Spleen (tissue), 11 donors: Measurements from ENCODE around the gene RNF121. TPM values are rescaled to one million over a fixed set of nuclear protein-coding genes. Genes with fewer than 3 reads are reported as not detected.

Experiments
- DNase-seq: peaks from one replicate; pipeline ENCODE4 v3.0.0-alpha.2; 2020
- H3K27ac ChIP-seq, 8 donors: fragments of 200-600 bp; sonication (generic) in 7 of 8; 1 replicate in 4 of 8; 2 replicates in 4 of 8; pipeline versions ENCODE4 v1.5.0 to v1.8.0; 2016 to 2021; ENCODE audit warnings: inconsistent platforms in 4 of 8, mild to moderate bottlenecking in 4 of 8, moderate library complexity in 1 of 8
- H3K27me3 ChIP-seq, 7 donors: fragments of 200-600 bp; sonication (generic) in 6 of 7; replicated peaks in 1 of 7; 1 replicate in 4 of 7; 2 replicates in 3 of 7; pipeline versions ENCODE4 v1.5.0 to v1.8.0; 2016 to 2021; ENCODE audit warnings: inconsistent platforms in 3 of 7, mild to moderate bottlenecking in 1 of 7
- H3K36me3 ChIP-seq, 6 donors: fragments of 200-600 bp; sonication (generic) in 5 of 6; 1 replicate in 4 of 6; 2 replicates in 2 of 6; pipeline versions ENCODE4 v1.5.0 to v1.8.0; 2016 to 2021; ENCODE audit warnings: inconsistent platforms in 2 of 6
- H3K4me1 ChIP-seq, 6 donors: fragments of 200-600 bp; sonication (generic) in 5 of 6; 1 replicate in 3 of 6; 2 replicates in 3 of 6; pipeline versions ENCODE4 v1.5.0 to v1.8.0; 2016 to 2021; ENCODE audit warnings: inconsistent platforms in 3 of 6
- H3K4me3 ChIP-seq, 8 donors: fragments of 200-600 bp; sonication (generic) in 7 of 8; 1 replicate in 4 of 8; 2 replicates in 4 of 8; pipeline versions ENCODE4 v1.5.0 to v1.8.0; 2016 to 2021; ENCODE audit warnings: inconsistent platforms in 4 of 8, mild to moderate bottlenecking in 4 of 8, moderate library complexity in 2 of 8
- H3K9me3 ChIP-seq, 8 donors: fragments of 200-600 bp; sonication (generic) in 7 of 8; 1 replicate in 4 of 8; 2 replicates in 4 of 8; pipeline versions ENCODE4 v1.5.0 to v1.8.0; 2016 to 2021; ENCODE audit warnings: inconsistent platforms in 4 of 8
- POLR2A ChIP-seq, 3 donors: fragments of 450-650 bp; IDR thresholded peaks; one replicate each; pipeline ENCODE4 v1.5.1; 2017; ENCODE audit warnings: antibody characterized with exemption in 3 of 3, mild to moderate bottlenecking in 1 of 3
- POLR2AphosphoS5 ChIP-seq, 3 donors: sonication (generic); formaldehyde crosslinking; IDR thresholded peaks; one replicate each; pipeline ENCODE4 v1.5.1; 2017; ENCODE audit warnings: antibody characterized with exemption in 3 of 3
- WGBS, 5 donors: extraction: QIAGEN DNeasy Blood & Tissue Kit in 3 of 5; methylation state at CpG; one replicate each; pipeline versions ENCODE4 v1.1.5 to v1.1.7; 2013 to 2018; 5-methylcytosine and 5-hydroxymethylcytosine counted together
- intact Hi-C: fragments of 100-400 bp; cut with DNase I; formaldehyde crosslinking; loops from one replicate; pipeline ENCODE4 v1.15.0; 2023; ENCODE audit warnings: low total_unique reads
- polyA plus RNA-seq, 3 donors: library from polyadenylated mRNA; stranded (reverse); fragments of 200-250 nt; gene quantifications; one replicate each; pipeline ENCODE4 v1.2.1, GENCODE V29; 2013
- total RNA-seq, 7 donors: library from RNA; depleted of rRNA in 3 of 7; stranded (reverse); fragments of >200 nt in 3 of 7; fragmentation: NEBNext Ultra II Directional in 4 of 7; extraction: Animal tissue kit (Norgen Biotek cat#: 25700) in 4 of 7; gene quantifications; one replicate each; pipeline versions ENCODE4 v1.1.0 to v1.2.1, GENCODE V29; 2016 to 2021
- TF ChIP-seq, protein P1 (sequence below), 11 experiments: fragments of 200-600 bp in 7 of 11; fragments of 450-650 bp in 4 of 11; sonication (generic) in 4 of 11; IDR thresholded peaks in 8 of 11; conservative IDR thresholded peaks in 3 of 11; 1 replicate in 7 of 11; 2 replicates in 4 of 11; pipeline versions ENCODE4 v1.4.0 to v1.8.0; 2016 to 2021; ENCODE audit warnings: antibody characterized with exemption in 11 of 11, inconsistent platforms in 4 of 11, mild to moderate bottlenecking in 1 of 11
- donor health status: healthy with polysubstance abuse.
- donor health status: DM: no; HTN: no; CAD: no; lungs with moderate emphysema.
- donor health status: DM: no; HTN: no; CAD: no.
- donor health status: Bipolar disorder and iron deficiency.
- donor health status: healthy.
- donor health status: DM: no; HTN: no; CAD: no.
- donor health status: DM: yes; HTN: yes; CAD: no.

The RNF121 gene
- total and polyA plus RNA-seq, 10 donors: 5.3 to 35.5 (median 27.3) TPM

DNA sequence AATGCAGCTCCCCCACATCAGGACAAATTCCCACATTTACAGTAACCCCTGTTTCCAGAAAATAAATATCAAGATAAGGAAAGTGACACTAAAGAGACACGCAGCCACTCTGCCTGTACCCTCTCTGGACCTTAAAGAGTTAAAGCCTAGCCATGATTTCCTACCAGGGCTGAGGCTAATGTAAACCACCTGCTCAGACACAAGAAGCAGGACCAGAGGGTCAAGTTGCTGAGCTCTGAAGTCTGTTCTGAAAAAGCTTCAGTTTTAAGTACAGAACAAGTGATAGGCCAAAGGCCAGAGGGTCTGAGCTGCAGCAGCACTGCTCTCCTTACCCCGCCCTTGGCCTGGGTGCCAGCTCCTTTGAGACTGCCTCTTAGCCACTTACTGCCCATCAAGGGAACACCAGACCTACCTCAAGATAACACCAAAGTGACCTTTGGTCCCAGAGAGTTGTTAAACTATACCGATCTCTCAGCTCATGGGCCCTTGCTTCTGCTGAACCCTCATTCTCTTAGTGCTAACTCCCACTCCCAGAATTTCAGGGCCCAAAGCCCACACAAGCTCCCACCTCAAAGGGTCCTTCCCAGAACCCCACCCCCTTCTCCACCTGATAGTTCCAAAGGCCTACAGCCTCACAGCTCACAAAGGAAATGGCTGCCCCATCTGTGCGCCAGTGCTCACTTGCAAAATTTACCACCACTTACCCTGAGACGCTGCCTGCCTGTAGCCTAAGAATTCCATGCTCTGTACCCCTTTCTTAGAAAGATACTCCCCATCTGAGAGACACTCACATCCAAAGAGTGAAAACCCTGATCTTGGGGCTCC is 110.4 kb downstream of the RNF121 start:
- Histone ChIP-seq H3K27me3 (no peaks in the 10 kb centered on the region), H3K9me3 (no peaks in the 10 kb centered on the region), H3K27ac (peak overlapping the region; percentile 49 to 98 (median 94)), H3K4me3 (peak overlapping the region; percentile 36 to 88 (median 64)), H3K36me3 (peaks cover 0 to 32% (median 18%) of the 10 kb centered on the region in 6 donors), H3K4me1 (peaks cover 46 to 96% (median 68%) of the 10 kb centered on the region in 6 donors)
- no peak for DNase-seq
- WGBS, 5 donors: 28 to 49% (median 35%) methylated on average over 5 of the region's 5 CpGs
- TF ChIP-seq, protein P1, sequence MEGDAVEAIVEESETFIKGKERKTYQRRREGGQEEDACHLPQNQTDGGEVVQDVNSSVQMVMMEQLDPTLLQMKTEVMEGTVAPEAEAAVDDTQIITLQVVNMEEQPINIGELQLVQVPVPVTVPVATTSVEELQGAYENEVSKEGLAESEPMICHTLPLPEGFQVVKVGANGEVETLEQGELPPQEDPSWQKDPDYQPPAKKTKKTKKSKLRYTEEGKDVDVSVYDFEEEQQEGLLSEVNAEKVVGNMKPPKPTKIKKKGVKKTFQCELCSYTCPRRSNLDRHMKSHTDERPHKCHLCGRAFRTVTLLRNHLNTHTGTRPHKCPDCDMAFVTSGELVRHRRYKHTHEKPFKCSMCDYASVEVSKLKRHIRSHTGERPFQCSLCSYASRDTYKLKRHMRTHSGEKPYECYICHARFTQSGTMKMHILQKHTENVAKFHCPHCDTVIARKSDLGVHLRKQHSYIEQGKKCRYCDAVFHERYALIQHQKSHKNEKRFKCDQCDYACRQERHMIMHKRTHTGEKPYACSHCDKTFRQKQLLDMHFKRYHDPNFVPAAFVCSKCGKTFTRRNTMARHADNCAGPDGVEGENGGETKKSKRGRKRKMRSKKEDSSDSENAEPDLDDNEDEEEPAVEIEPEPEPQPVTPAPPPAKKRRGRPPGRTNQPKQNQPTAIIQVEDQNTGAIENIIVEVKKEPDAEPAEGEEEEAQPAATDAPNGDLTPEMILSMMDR (IDR thresholded peaks at IDR 0.05 in 8 of 11, conservative IDR thresholded peaks at IDR 0.05 in 3 of 11): no peak
- TF ChIP-seq POLR2AphosphoS5 (IDR thresholded peaks at IDR 0.05): no peak
- no peak for TF ChIP-seq POLR2A (IDR thresholded peaks at IDR 0.05)
- intact Hi-C loops: no loop called here

DNA sequence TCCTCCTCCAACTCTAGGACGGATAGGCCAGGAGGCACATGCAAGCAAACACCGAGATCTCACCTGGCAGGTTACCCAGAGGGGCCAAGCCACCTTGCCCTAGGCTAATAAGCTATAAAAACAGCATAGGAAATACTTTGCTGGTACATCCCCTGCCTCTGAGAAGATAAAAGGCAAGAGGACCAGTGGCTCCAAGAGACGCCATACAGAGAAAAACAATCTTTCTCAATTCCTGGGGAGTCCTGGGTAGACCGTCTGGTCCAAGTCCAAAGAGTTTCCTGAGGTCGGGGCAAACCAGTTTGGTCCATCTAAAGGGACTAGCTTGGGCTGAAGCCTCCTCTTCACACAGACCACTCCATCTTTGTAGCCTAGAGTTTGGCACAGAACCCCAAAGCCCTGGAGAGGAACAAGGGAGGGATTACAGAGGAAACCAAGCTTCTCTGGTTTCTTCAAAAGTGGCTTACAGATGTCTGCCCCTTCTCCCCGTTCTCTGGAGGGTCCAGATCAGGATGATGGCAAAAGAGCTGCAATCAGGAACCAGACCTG is 111.1 kb downstream of the RNF121 start:
- DNase-seq: no peak
- intact Hi-C loops: no loop called here
- H3K4me1 ChIP-seq: peaks cover 46 to 94% (median 64%) of the 10 kb centered on the region in 6 donors
- TF ChIP-seq, protein P1 (IDR thresholded peaks at IDR 0.05 in 8 of 11, conservative IDR thresholded peaks at IDR 0.05 in 3 of 11): no peak
- no peak for TF ChIP-seq POLR2AphosphoS5 (IDR thresholded peaks at IDR 0.05)
- no peak for TF ChIP-seq POLR2A (IDR thresholded peaks at IDR 0.05)
- H3K4me3 ChIP-seq: peak overlapping the region; percentile 36 to 88 (median 64)
- H3K27ac ChIP-seq: peak overlapping the region; percentile 29 to 98 (median 94)
- 12 to 22% (median 17%) methylated on average over 6 of the region's 6 CpGs for WGBS, 5 donors
- H3K36me3 ChIP-seq: peaks cover 0 to 25% (median 11%) of the 10 kb centered on the region in 6 donors
- no peaks in the 10 kb centered on the region for H3K27me3 ChIP-seq
- no peaks in the 10 kb centered on the region for H3K9me3 ChIP-seq

DNA sequence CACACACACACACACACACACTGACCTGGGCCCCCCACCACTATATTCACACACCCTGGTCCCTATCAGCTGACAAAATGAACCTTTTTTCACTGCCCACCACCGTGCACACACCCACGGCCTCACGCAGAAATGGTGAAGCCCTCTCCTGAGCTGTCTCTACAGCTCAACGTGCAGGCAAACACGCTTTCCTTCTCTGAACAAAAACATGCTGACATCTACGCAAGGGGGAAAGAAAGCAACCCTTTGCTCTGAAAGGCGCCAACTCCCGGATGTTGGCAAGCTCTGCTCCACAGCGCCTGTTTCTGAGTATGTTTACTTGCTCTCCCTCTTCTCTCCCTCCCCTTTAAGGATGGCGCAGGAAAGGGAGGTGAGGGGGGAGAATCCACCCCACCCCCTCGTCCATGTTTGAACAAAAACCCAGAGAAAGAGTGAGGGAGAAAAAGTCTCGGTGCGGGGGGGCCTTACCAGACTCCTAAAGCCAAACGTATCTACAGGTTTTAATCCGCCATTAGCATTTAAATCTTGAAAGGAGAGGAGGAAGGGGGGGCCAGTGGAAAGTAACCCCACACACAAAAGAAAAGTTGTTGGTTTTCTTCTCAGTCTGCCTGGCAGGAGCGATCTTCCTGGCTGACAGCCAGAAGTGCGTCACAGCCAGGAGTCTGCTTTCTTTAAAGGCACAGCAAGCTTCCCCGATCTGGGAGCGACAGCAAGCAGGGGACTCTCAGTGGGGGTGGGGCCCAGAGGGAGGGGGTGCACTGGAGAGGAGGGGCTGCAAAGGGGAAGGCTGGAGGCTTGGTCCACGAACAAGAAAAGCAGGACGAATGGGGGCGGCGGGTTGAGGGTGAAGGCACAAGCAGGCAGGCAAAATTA is 111.9 kb downstream of the RNF121 start:
- H3K4me3 ChIP-seq: peak overlapping the region; percentile 51 to 88 (median 64)
- 0 to 7% (median 0%) methylated on average over 22 to 23 of the region's 23 CpGs for WGBS, 5 donors
- H3K27me3 ChIP-seq: no peaks in the 10 kb centered on the region
- H3K4me1 ChIP-seq: peaks cover 46 to 94% (median 66%) of the 10 kb centered on the region in 6 donors
- peaks cover 0 to 20% (median 4%) of the 10 kb centered on the region in 6 donors for H3K36me3 ChIP-seq
- peak in 2 of 3 donors; percentile 50 to 84 for TF ChIP-seq POLR2AphosphoS5 (IDR thresholded peaks at IDR 0.05)
- peak in 2 of 3 donors; percentile 5 to 44 for TF ChIP-seq POLR2A (IDR thresholded peaks at IDR 0.05)
- TF ChIP-seq, protein P1 (IDR thresholded peaks at IDR 0.05 in 8 of 11, conservative IDR thresholded peaks at IDR 0.05 in 3 of 11): peak in 1 of 11 experiments; percentile 5
- H3K9me3 ChIP-seq: no peaks in the 10 kb centered on the region
- intact Hi-C loops: no loop called here
- peak; percentile 93 for DNase-seq
- H3K27ac ChIP-seq: peak overlapping the region; percentile 89 to 98 (median 94)
